HL-60 (cell line): Measurements from ENCODE around the gene LITAFD.

Experiments
- DNase-seq, 2 experiments: peaks; one replicate each; pipeline ENCODE4 v3.0.0-alpha.2; 2010 to 2020; ENCODE audit warnings: low read depth in 1 of 2, low spot score in 1 of 2
- H3K27ac ChIP-seq: fragments of 250-450 bp; sonication (Bioruptor Pico); replicated peaks from 2 replicates; pipeline ENCODE4 v1.5.1; 2020; ENCODE audit warnings: mild to moderate bottlenecking, moderate library complexity
- H3K27me3 ChIP-seq: fragments of 250-450 bp; sonication (Bioruptor Pico); 2 replicates; pipeline ENCODE4 v1.5.1; 2021; ENCODE audit warnings: mild to moderate bottlenecking, moderate library complexity; ENCODE audit not compliant: insufficient read depth, poor library complexity, severe bottlenecking
- H3K4me3 ChIP-seq: replicated peaks from 2 replicates; pipeline ENCODE4 v1.5.1; 2011; ENCODE audit warnings: mild to moderate bottlenecking, control low read depth, low read length; ENCODE audit not compliant: insufficient read depth
- CTCF ChIP-seq: IDR thresholded peaks from one replicate; pipeline ENCODE4 v1.5.1; 2011; ENCODE audit warnings: low read length, control low read depth, inconsistent platforms; ENCODE audit not compliant: insufficient read depth
- GABPA ChIP-seq: IDR thresholded peaks from 2 replicates; pipeline ENCODE4 v1.6.1; 2012; ENCODE audit warnings: low read depth
- POLR2AphosphoS5 ChIP-seq: IDR thresholded peaks from 2 replicates; pipeline ENCODE4 v1.6.1; 2012; ENCODE audit warnings: low read depth
- SPI1 ChIP-seq: IDR thresholded peaks from 2 replicates; pipeline ENCODE4 v1.6.1; 2012; ENCODE audit warnings: low read depth, mild to moderate bottlenecking, borderline replicate concordance
- TF ChIP-seq, protein P1 (sequence below): IDR thresholded peaks from 2 replicates; pipeline ENCODE4 v1.6.1; 2012; ENCODE audit warnings: low read depth; ENCODE audit not compliant: insufficient replicate concordance

The LITAFD gene

GRCh38 chr16:8919089-8919933 is 37.2 kb downstream of the LITAFD start:
- Histone ChIP-seq H3K27ac (no peak overlapping the region), H3K4me3 (no peak overlapping the region)
- no peak for TF ChIP-seq GABPA
- no peak for TF ChIP-seq SPI1
- no peak for TF ChIP-seq POLR2AphosphoS5
- TF ChIP-seq CTCF = no peak
- TF ChIP-seq, protein P1, sequence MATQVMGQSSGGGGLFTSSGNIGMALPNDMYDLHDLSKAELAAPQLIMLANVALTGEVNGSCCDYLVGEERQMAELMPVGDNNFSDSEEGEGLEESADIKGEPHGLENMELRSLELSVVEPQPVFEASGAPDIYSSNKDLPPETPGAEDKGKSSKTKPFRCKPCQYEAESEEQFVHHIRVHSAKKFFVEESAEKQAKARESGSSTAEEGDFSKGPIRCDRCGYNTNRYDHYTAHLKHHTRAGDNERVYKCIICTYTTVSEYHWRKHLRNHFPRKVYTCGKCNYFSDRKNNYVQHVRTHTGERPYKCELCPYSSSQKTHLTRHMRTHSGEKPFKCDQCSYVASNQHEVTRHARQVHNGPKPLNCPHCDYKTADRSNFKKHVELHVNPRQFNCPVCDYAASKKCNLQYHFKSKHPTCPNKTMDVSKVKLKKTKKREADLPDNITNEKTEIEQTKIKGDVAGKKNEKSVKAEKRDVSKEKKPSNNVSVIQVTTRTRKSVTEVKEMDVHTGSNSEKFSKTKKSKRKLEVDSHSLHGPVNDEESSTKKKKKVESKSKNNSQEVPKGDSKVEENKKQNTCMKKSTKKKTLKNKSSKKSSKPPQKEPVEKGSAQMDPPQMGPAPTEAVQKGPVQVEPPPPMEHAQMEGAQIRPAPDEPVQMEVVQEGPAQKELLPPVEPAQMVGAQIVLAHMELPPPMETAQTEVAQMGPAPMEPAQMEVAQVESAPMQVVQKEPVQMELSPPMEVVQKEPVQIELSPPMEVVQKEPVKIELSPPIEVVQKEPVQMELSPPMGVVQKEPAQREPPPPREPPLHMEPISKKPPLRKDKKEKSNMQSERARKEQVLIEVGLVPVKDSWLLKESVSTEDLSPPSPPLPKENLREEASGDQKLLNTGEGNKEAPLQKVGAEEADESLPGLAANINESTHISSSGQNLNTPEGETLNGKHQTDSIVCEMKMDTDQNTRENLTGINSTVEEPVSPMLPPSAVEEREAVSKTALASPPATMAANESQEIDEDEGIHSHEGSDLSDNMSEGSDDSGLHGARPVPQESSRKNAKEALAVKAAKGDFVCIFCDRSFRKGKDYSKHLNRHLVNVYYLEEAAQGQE = no peak

GRCh38 chr16:8919934-8920462 is 37.8 kb downstream of the LITAFD start:
- H3K27me3 ChIP-seq = no peaks in the 10 kb centered on the region
- DNase-seq = no peak
- H3K4me3 ChIP-seq = no peak overlapping the region
- H3K27ac ChIP-seq = no peak overlapping the region
- TF ChIP-seq SPI1 (no peak), GABPA (no peak), POLR2AphosphoS5 (no peak), CTCF (no peak)
- TF ChIP-seq, protein P1 = no peak

More at GRCh38 chr16:8919089-8919933, 37.2 kb downstream of the LITAFD start:
- H3K27me3 ChIP-seq = no peaks in the 10 kb centered on the region
- no peak for DNase-seq

GRCh38 chr16:8920645-8921346 is 38.6 kb downstream of the LITAFD start:
- Histone ChIP-seq H3K4me3 (no peak overlapping the region), H3K27me3 (no peaks in the 10 kb centered on the region), H3K27ac (no peak overlapping the region)
- DNase-seq = no peak
- no peak for TF ChIP-seq POLR2AphosphoS5
- no peak for TF ChIP-seq CTCF
- TF ChIP-seq, protein P1 = no peak
- no peak for TF ChIP-seq SPI1
- TF ChIP-seq GABPA = no peak
